ENCODE measurements around the gene BTLA. TPM values are rescaled to one million over a fixed set of nuclear protein-coding genes. Genes with fewer than 3 reads are reported as not detected.
"Not testable (repeated sequence)": the region's sequence is repeated elsewhere in the genome, so short reads cannot be mapped to it uniquely, and the experiment has no call there.

BTLA gene
- polyA plus RNA-seq, 1 donor: 1.0 TPM

GRCh38 chr3:112448939-112449338 lies 50.3 kb downstream of the BTLA start:
- WGBS (ENCODE audit: insufficient coverage, low lambda C conversion rate): 100% methylated on average over 1 of the region's 1 CpG
- no peaks in the 10 kb centered on the region for H3K4me1 ChIP-seq (ENCODE audit: control insufficient read depth, insufficient read depth, low read length)
- no peak for DNase-seq
- no peaks in the 10 kb centered on the region for H3K36me3 ChIP-seq (ENCODE audit: control insufficient read depth, insufficient read depth, low read length)
- no peaks in the 10 kb centered on the region for H3K27me3 ChIP-seq (ENCODE audit: control insufficient read depth, insufficient read depth, low read length)
- H3K27ac ChIP-seq (ENCODE audit: low read length): no peak overlapping the region
- no peaks in the 10 kb centered on the region for H3K9me3 ChIP-seq (ENCODE audit: control insufficient read depth, low read depth, low read length)
- no peak overlapping the region for H3K4me3 ChIP-seq (ENCODE audit: low read length)

- no peaks in the 10 kb centered on the region for H3K36me3 ChIP-seq (ENCODE audit: control insufficient read depth, insufficient read depth, low read length)
- no peak overlapping the region for H3K4me3 ChIP-seq (ENCODE audit: low read length)
- no CpG with 5 or more reads among the region's 1 CpG for whole genome bisulfite sequencing (ENCODE audit: insufficient coverage, low lambda C conversion rate)
- DNase-seq: no peak
- no peaks in the 10 kb centered on the region for H3K4me1 ChIP-seq (ENCODE audit: control insufficient read depth, insufficient read depth, low read length)
- no peaks in the 10 kb centered on the region for H3K9me3 ChIP-seq (ENCODE audit: control insufficient read depth, low read depth, low read length)
- H3K27ac ChIP-seq (ENCODE audit: low read length): no peak overlapping the region
- H3K27me3 ChIP-seq (ENCODE audit: control insufficient read depth, insufficient read depth, low read length): no peaks in the 10 kb centered on the region
Measured at GRCh38 chr3:112446343-112446742, 52.9 kb downstream of the BTLA start.

GRCh38 chr3:112445839-112446238 lies 53.4 kb downstream of the BTLA start:
- no peak overlapping the region for H3K4me3 ChIP-seq (ENCODE audit: low read length)
- H3K36me3 ChIP-seq (ENCODE audit: control insufficient read depth, insufficient read depth, low read length): no peaks in the 10 kb centered on the region
- H3K9me3 ChIP-seq (ENCODE audit: control insufficient read depth, low read depth, low read length): no peaks in the 10 kb centered on the region
- 100% methylated on average over 2 of the region's 2 CpGs for WGBS (ENCODE audit: insufficient coverage, low lambda C conversion rate)
- no peaks in the 10 kb centered on the region for H3K4me1 ChIP-seq (ENCODE audit: control insufficient read depth, insufficient read depth, low read length)
- no peaks in the 10 kb centered on the region for H3K27me3 ChIP-seq (ENCODE audit: control insufficient read depth, insufficient read depth, low read length)
- H3K27ac ChIP-seq (ENCODE audit: low read length): no peak overlapping the region
- no peak for DNase-seq

GRCh38 chr3:112437146-112438022 lies 61.9 kb downstream of the BTLA start:
- peaks cover 19% of the 10 kb centered on the region for H3K9me3 ChIP-seq (ENCODE audit: control insufficient read depth, low read depth, low read length)
- WGBS (ENCODE audit: insufficient coverage, low lambda C conversion rate): 100% methylated on average over 1 of the region's 6 CpGs
- DNase-seq: no peak

GRCh38 chr3:112429960-112430359 lies 69.3 kb downstream of the BTLA start:
- peaks cover 4% of the 10 kb centered on the region for H3K9me3 ChIP-seq (ENCODE audit: control insufficient read depth, low read depth, low read length)
- H3K27me3 ChIP-seq (ENCODE audit: control insufficient read depth, insufficient read depth, low read length): no peaks in the 10 kb centered on the region
- no peaks in the 10 kb centered on the region for H3K4me1 ChIP-seq (ENCODE audit: control insufficient read depth, insufficient read depth, low read length)
- WGBS (ENCODE audit: insufficient coverage, low lambda C conversion rate): no CpG with 5 or more reads among the region's 3 CpGs
- no peak overlapping the region for H3K4me3 ChIP-seq (ENCODE audit: low read length)
- no peak for DNase-seq
- H3K27ac ChIP-seq (ENCODE audit: low read length): no peak overlapping the region
- no peaks in the 10 kb centered on the region for H3K36me3 ChIP-seq (ENCODE audit: control insufficient read depth, insufficient read depth, low read length)

More at GRCh38 chr3:112437146-112438022, 61.9 kb downstream of the BTLA start:
- H3K36me3 ChIP-seq (ENCODE audit: control insufficient read depth, insufficient read depth, low read length): no peaks in the 10 kb centered on the region
- no peak overlapping the region for H3K4me3 ChIP-seq (ENCODE audit: low read length)
- H3K4me1 ChIP-seq (ENCODE audit: control insufficient read depth, insufficient read depth, low read length): no peaks in the 10 kb centered on the region
- no peaks in the 10 kb centered on the region for H3K27me3 ChIP-seq (ENCODE audit: control insufficient read depth, insufficient read depth, low read length)
- H3K27ac ChIP-seq (ENCODE audit: low read length): no peak overlapping the region

GRCh38 chr3:112427123-112427522 lies 72.1 kb downstream of the BTLA start:
- no peak overlapping the region for H3K4me3 ChIP-seq (ENCODE audit: low read length)
- no peaks in the 10 kb centered on the region for H3K9me3 ChIP-seq (ENCODE audit: control insufficient read depth, low read depth, low read length)
- no peak for DNase-seq
- no peaks in the 10 kb centered on the region for H3K27me3 ChIP-seq (ENCODE audit: control insufficient read depth, insufficient read depth, low read length)
- H3K27ac ChIP-seq (ENCODE audit: low read length): no peak overlapping the region
- H3K36me3 ChIP-seq (ENCODE audit: control insufficient read depth, insufficient read depth, low read length): no peaks in the 10 kb centered on the region
- WGBS (ENCODE audit: insufficient coverage, low lambda C conversion rate): no CpG with 5 or more reads among the region's 5 CpGs
- no peaks in the 10 kb centered on the region for H3K4me1 ChIP-seq (ENCODE audit: control insufficient read depth, insufficient read depth, low read length)

GRCh38 chr3:112425858-112426750 lies 73.2 kb downstream of the BTLA start:
- Histone ChIP-seq H3K36me3 (ENCODE audit: control insufficient read depth, insufficient read depth, low read length) (no peaks in the 10 kb centered on the region), H3K9me3 (ENCODE audit: control insufficient read depth, low read depth, low read length) (no peaks in the 10 kb centered on the region), H3K27me3 (ENCODE audit: control insufficient read depth, insufficient read depth, low read length) (no peaks in the 10 kb centered on the region), H3K4me1 (ENCODE audit: control insufficient read depth, insufficient read depth, low read length) (no peaks in the 10 kb centered on the region), H3K27ac (ENCODE audit: low read length) (no peak overlapping the region), H3K4me3 (ENCODE audit: low read length) (no peak overlapping the region)
- no peak for DNase-seq
- 100% methylated on average over 2 of the region's 2 CpGs for WGBS (ENCODE audit: insufficient coverage, low lambda C conversion rate)

- 100% methylated on average over 1 of the region's 2 CpGs for WGBS (ENCODE audit: insufficient coverage, low lambda C conversion rate)
Measured at GRCh38 chr3:112425382-112425781, 73.9 kb downstream of the BTLA start.

GRCh38 chr3:112424394-112424793 lies 74.9 kb downstream of the BTLA start:
- H3K4me3 ChIP-seq (ENCODE audit: low read length): no peak overlapping the region
- no peaks in the 10 kb centered on the region for H3K36me3 ChIP-seq (ENCODE audit: control insufficient read depth, insufficient read depth, low read length)
- no peaks in the 10 kb centered on the region for H3K9me3 ChIP-seq (ENCODE audit: control insufficient read depth, low read depth, low read length)
- H3K27me3 ChIP-seq (ENCODE audit: control insufficient read depth, insufficient read depth, low read length): no peaks in the 10 kb centered on the region
- H3K27ac ChIP-seq (ENCODE audit: low read length): no peak overlapping the region
- no CpG with 5 or more reads among the region's 1 CpG for WGBS (ENCODE audit: insufficient coverage, low lambda C conversion rate)
- no peaks in the 10 kb centered on the region for H3K4me1 ChIP-seq (ENCODE audit: control insufficient read depth, insufficient read depth, low read length)
- DNase-seq: no peak

More at GRCh38 chr3:112425382-112425781, 73.9 kb downstream of the BTLA start:
- H3K4me1 ChIP-seq (ENCODE audit: control insufficient read depth, insufficient read depth, low read length): no peaks in the 10 kb centered on the region
- DNase-seq: no peak
- no peaks in the 10 kb centered on the region for H3K9me3 ChIP-seq (ENCODE audit: control insufficient read depth, low read depth, low read length)
- H3K4me3 ChIP-seq (ENCODE audit: low read length): no peak overlapping the region
- H3K27ac ChIP-seq (ENCODE audit: low read length): no peak overlapping the region
- no peaks in the 10 kb centered on the region for H3K27me3 ChIP-seq (ENCODE audit: control insufficient read depth, insufficient read depth, low read length)
- no peaks in the 10 kb centered on the region for H3K36me3 ChIP-seq (ENCODE audit: control insufficient read depth, insufficient read depth, low read length)

- H3K27ac ChIP-seq (ENCODE audit: low read length); DNase-seq; H3K9me3 ChIP-seq (ENCODE audit: control insufficient read depth, low read depth, low read length); H3K4me1 ChIP-seq (ENCODE audit: control insufficient read depth, insufficient read depth, low read length); H3K4me3 ChIP-seq (ENCODE audit: low read length); H3K27me3 ChIP-seq (ENCODE audit: control insufficient read depth, insufficient read depth, low read length); H3K36me3 ChIP-seq (ENCODE audit: control insufficient read depth, insufficient read depth, low read length): not testable (repeated sequence)
- no CpG with 5 or more reads among the region's 7 CpGs for WGBS (ENCODE audit: insufficient coverage, low lambda C conversion rate)
Measured at GRCh38 chr3:112422921-112423320, 76.4 kb downstream of the BTLA start.
